ENCODE results near the gene SASH1. TPM values are rescaled to one million over a fixed set of nuclear protein-coding genes. Genes with fewer than 3 reads are reported as not detected.

SASH1 gene
- total and polyA plus RNA-seq, 2 donors (not counting 3 experiments of a cell fraction or from before 2014, with no cell fraction given): 18.5 to 103 TPM

- CTCF ChIA-PET: no interaction called here
- no peak overlapping the region for H3K4me2 ChIP-seq (ENCODE audit: insufficient read depth, low read length)
- dilution Hi-C loops (cut with MboI; ENCODE audit: extremely low pct_ligation_motif_present, low sequenced_read_pairs): no loop called here
- H4K20me1 ChIP-seq (replicated peaks; ENCODE audit: control insufficient read depth, extremely low read depth, insufficient read depth, low read length): no peaks in the 10 kb centered on the region
- FAIRE-seq (no peak), DNase-seq (ENCODE audit: low read depth, low spot score) (no peak)
- H3K9me1 ChIP-seq (replicated peaks; ENCODE audit: control insufficient read depth, extremely low read depth, insufficient read depth, low read length): no peaks in the 10 kb centered on the region
- no TSS peak for BruUV-seq (replicated peaks)
- intact Hi-C loops (cut with micrococcal nuclease): no loop called here
- no peaks in the 10 kb centered on the region for H3K27me3 ChIP-seq (ENCODE audit: control insufficient read depth in 2 of 2, insufficient read depth in 2 of 2, low read length in 2 of 2)
- H3K36me3 ChIP-seq (ENCODE audit: control insufficient read depth in 2 of 2, extremely low read depth in 1 of 2, insufficient read depth in 2 of 2, low read length in 2 of 2): peaks cover 21 to 37% of the 10 kb centered on the region in 2 experiments
- POLR2A ChIA-PET: no interaction called here
- H3K4me1 ChIP-seq (ENCODE audit: control insufficient read depth, extremely low read depth, insufficient read depth, low read length): no peaks in the 10 kb centered on the region
- H3K9ac ChIP-seq (replicated peaks; ENCODE audit: extremely low read depth, insufficient read depth, low read length): no peak overlapping the region
- H3K9me3 ChIP-seq (replicated peaks; ENCODE audit: control insufficient read depth, insufficient read depth, low read length): no peaks in the 10 kb centered on the region
- H3K4me3 ChIP-seq (replicated peaks in 1 of 3; ENCODE audit: insufficient read depth in 1 of 3, low read depth in 1 of 3, low read length in 3 of 3): no peak overlapping the region
- no peak for TF ChIP-seq MYC (IDR thresholded peaks at IDR 0.05; ENCODE audit: low read depth, low read length)
- TF ChIP-seq JUN (IDR thresholded peaks at IDR 0.05; ENCODE audit: borderline replicate concordance, insufficient read depth, insufficient read length, low read depth): no peak
- no peak for TF ChIP-seq POLR2AphosphoS5 (IDR thresholded peaks at IDR 0.05; ENCODE audit: insufficient read depth, low read depth, low read length)
- TF ChIP-seq FOS (IDR thresholded peaks at IDR 0.05; ENCODE audit: borderline replicate concordance, insufficient read depth, low read length): no peak
- no peak for TF ChIP-seq CTCF (IDR thresholded peaks at IDR 0.05; ENCODE audit: extremely low read depth in 1 of 2, insufficient read depth in 1 of 2, low read depth in 1 of 2, low read length in 2 of 2)
- TF ChIP-seq, protein P1, sequence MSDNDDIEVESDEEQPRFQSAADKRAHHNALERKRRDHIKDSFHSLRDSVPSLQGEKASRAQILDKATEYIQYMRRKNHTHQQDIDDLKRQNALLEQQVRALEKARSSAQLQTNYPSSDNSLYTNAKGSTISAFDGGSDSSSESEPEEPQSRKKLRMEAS (IDR thresholded peaks at IDR 0.05; ENCODE audit: insufficient read depth, insufficient read length): no peak
- TF ChIP-seq POLR2A (IDR thresholded peaks at IDR 0.05; ENCODE audit: low read depth, low read length): no peak
- TF ChIP-seq GATA2 (IDR thresholded peaks at IDR 0.05; ENCODE audit: insufficient read depth, insufficient read length, low read depth, low read length): no peak
- no peak for TF ChIP-seq EZH2 (IDR thresholded peaks at IDR 0.05; ENCODE audit: borderline replicate concordance, low read depth, low read length, severe bottlenecking)
- no peaks in the 10 kb centered on the region for H3K79me2 ChIP-seq (ENCODE audit: control insufficient read depth, insufficient read depth, low read length)
- H3K27ac ChIP-seq (ENCODE audit: insufficient read depth, low read depth, low read length): no peak overlapping the region
- no peak overlapping the region for H2AFZ ChIP-seq (ENCODE audit: low read depth, low read length)
Measured at GRCh38 chr6:148547110-148547509, 204.5 kb downstream of the SASH1 start.

Measured in endothelial cell of umbilical vein (primary cell).